ENCODE measurements around the gene UBB. TPM values are rescaled to one million over a fixed set of nuclear protein-coding genes. Genes with fewer than 3 reads are reported as not detected.

UBB gene
- total and polyA plus RNA-seq, 3 experiments from 2014 or later, result 1,678 to 2,132 (median 1,690) TPM

- Histone ChIP-seq H3K27me3 (ENCODE audit: insufficient read depth, low read length, poor library complexity, severe bottlenecking) (no peaks in the 10 kb centered on the region), H3K36me3 (ENCODE audit: insufficient read depth, low read length) (no peaks in the 10 kb centered on the region), H3K4me3 (ENCODE audit: low read length) (peak overlapping the region; percentile 43), H3K9me3 (ENCODE audit: low read length) (no peaks in the 10 kb centered on the region), H3K4me1 (ENCODE audit: insufficient read depth, low read length) (peaks cover 5% of the 10 kb centered on the region), H3K27ac (ENCODE audit: low read depth, low read length) (no peak overlapping the region)
- POLR2A ChIA-PET, result no interaction called here
- Mint-ChIP-seq H3K4me1 (peaks cover 0 to 6% (median 5%) of the 10 kb centered on the region in 3 donors), H3K27ac (no peak overlapping the region), H3K9me3 (no peaks in the 10 kb centered on the region), H3K36me3 (no peaks in the 10 kb centered on the region), H3K4me3 (peak overlapping the region in 6 of 7 donors; percentile 9 to 86 (median 54)), H3K27me3 (peaks cover 19 to 24% of the 10 kb centered on the region in 2 donors)
- DNase-seq, result no peak
- CTCF ChIA-PET, result interaction anchor here (0.6 to 1.4 kb wide), 4 partner anchors 11 to 32 kb away, joined by 3 read pairs; no protein-coding TSS in a partner anchor
These were observed 26.1 kb downstream of the UBB start for GRCh38 chr17:16406742-16407674.

GRCh38 chr17:16407911-16408588, 27.2 kb downstream of the UBB start:
- Mint-ChIP-seq H3K27me3 (peaks cover 14 to 16% of the 10 kb centered on the region in 2 donors), H3K4me1 (peaks cover 3 to 6% (median 5%) of the 10 kb centered on the region in 3 donors), H3K36me3 (no peaks in the 10 kb centered on the region), H3K4me3 (peak overlapping the region in 3 of 7 donors; percentile 9 to 53 (median 48)), H3K9me3 (no peaks in the 10 kb centered on the region), H3K27ac (peak overlapping the region in 1 of 8 donors; percentile 41)
- Histone ChIP-seq H3K36me3 (ENCODE audit: insufficient read depth, low read length) (no peaks in the 10 kb centered on the region), H3K4me1 (ENCODE audit: insufficient read depth, low read length) (peaks cover 5% of the 10 kb centered on the region), H3K4me3 (ENCODE audit: low read length) (no peak overlapping the region), H3K27me3 (ENCODE audit: insufficient read depth, low read length, poor library complexity, severe bottlenecking) (no peaks in the 10 kb centered on the region), H3K9me3 (ENCODE audit: low read length) (no peaks in the 10 kb centered on the region), H3K27ac (ENCODE audit: low read depth, low read length) (no peak overlapping the region)
- POLR2A ChIA-PET, result no interaction called here
- CTCF ChIA-PET, result interaction anchor here (0.9 kb wide), 1 partner anchor 28 kb away, joined by 3 read pairs; the partner anchor contains the start of gene UBB
- DNase-seq, result peak in 1 of 5 donors; percentile 33

- Histone ChIP-seq H3K27me3 (ENCODE audit: insufficient read depth, low read length, poor library complexity, severe bottlenecking) (no peaks in the 10 kb centered on the region), H3K27ac (ENCODE audit: low read depth, low read length) (peak within 1 kb of the TSS; percentile 95), H3K9me3 (ENCODE audit: low read length) (no peaks in the 10 kb centered on the region), H3K36me3 (ENCODE audit: insufficient read depth, low read length) (peaks cover 19% of the 10 kb centered on the region), H3K4me3 (ENCODE audit: low read length) (peak within 1 kb of the TSS; percentile 96), H3K4me1 (ENCODE audit: insufficient read depth, low read length) (peaks cover 50% of the 10 kb centered on the region)
- peak within 1 kb of the TSS; percentile 95 to 100 (median 99) for H3K27ac Mint-ChIP-seq
- H3K9me3 Mint-ChIP-seq, result no peaks in the 10 kb centered on the region
- peaks cover 8 to 38% (median 11%) of the 10 kb centered on the region in 3 donors for H3K36me3 Mint-ChIP-seq
- peak within 1 kb of the TSS; percentile 90 to 100 (median 99) for H3K4me3 Mint-ChIP-seq
- CTCF ChIA-PET, result interaction anchor here (0.8 to 5.5 kb wide), 25 partner anchors 8 to 165 kb away, joined by 3 to 52 read pairs (median 4); partner anchors contain the start of genes CENPV and UBB
- POLR2A ChIA-PET, result interaction anchor here (0.5 to 3.3 kb wide), 6 partner anchors 13 to 59 kb away, joined by 3 to 24 read pairs (median 12); partner anchors contain the start of gene UBB
- DNase-seq, result peak; percentile 30 to 71 (median 50)
- peaks cover 0 to 1% of the 10 kb centered on the region in 2 donors for H3K27me3 Mint-ChIP-seq
- peaks cover 44 to 54% (median 52%) of the 10 kb centered on the region in 3 donors for H3K4me1 Mint-ChIP-seq
These were observed 34.4 kb downstream of the UBB start, which contains the start of gene TRPV2 for GRCh38 chr17:16415031-16415924. TSS of gene TRPV2 (plus strand) at chr17:16415571. CDS start at chr17:16417669, 2,098 bp downstream.

GRCh38 chr17:16417399-16417798, 36.5 kb downstream of the UBB start:
- H3K27me3 Mint-ChIP-seq, result peaks cover 0 to 1% of the 10 kb centered on the region in 2 donors
- H3K4me1 ChIP-seq (ENCODE audit: insufficient read depth, low read length), result peaks cover 54% of the 10 kb centered on the region
- peak overlapping the region in 5 of 7 donors; percentile 90 to 100 (median 99) for H3K4me3 Mint-ChIP-seq
- H3K36me3 ChIP-seq (ENCODE audit: insufficient read depth, low read length), result peaks cover 20% of the 10 kb centered on the region
- peak overlapping the region in 7 of 8 donors; percentile 54 to 100 (median 99) for H3K27ac Mint-ChIP-seq
- peaks cover 52 to 68% (median 61%) of the 10 kb centered on the region in 3 donors for H3K4me1 Mint-ChIP-seq
- H3K27me3 ChIP-seq (ENCODE audit: insufficient read depth, low read length, poor library complexity, severe bottlenecking), result no peaks in the 10 kb centered on the region
- no peak overlapping the region for H3K27ac ChIP-seq (ENCODE audit: low read depth, low read length)
- H3K4me3 ChIP-seq (ENCODE audit: low read length), result no peak overlapping the region
- H3K9me3 Mint-ChIP-seq, result no peaks in the 10 kb centered on the region
- ChIA-PET CTCF (interaction anchor here (1.0 to 5.5 kb wide), 6 partner anchors 9 to 53 kb away, joined by 3 to 52 read pairs (median 20); partner anchors contain the start of gene UBB), POLR2A (interaction anchor here (3.2 kb wide), 1 partner anchor 36 kb away, joined by 23 read pairs; the partner anchor contains the start of gene UBB)
- peaks cover 13 to 56% (median 13%) of the 10 kb centered on the region in 3 donors for H3K36me3 Mint-ChIP-seq
- no peak for DNase-seq
- H3K9me3 ChIP-seq (ENCODE audit: low read length), result no peaks in the 10 kb centered on the region

- H3K4me3 Mint-ChIP-seq, result peak overlapping the region; percentile 36 to 81 (median 71)
- peak overlapping the region; percentile 80 to 100 (median 92) for H3K27ac Mint-ChIP-seq
- H3K36me3 ChIP-seq (ENCODE audit: insufficient read depth, low read length), result peaks cover 27% of the 10 kb centered on the region
- no peaks in the 10 kb centered on the region for H3K27me3 Mint-ChIP-seq
- POLR2A ChIA-PET, result interaction anchor here (0.5 to 0.6 kb wide), 2 partner anchors 19 to 63 kb away, joined by 3 to 5 read pairs; no protein-coding TSS in a partner anchor
- CTCF ChIA-PET, result interaction anchor here (0.7 to 5.5 kb wide), 6 partner anchors 11 to 54 kb away, joined by 3 to 52 read pairs (median 3); partner anchors contain the start of gene UBB
- H3K9me3 Mint-ChIP-seq, result no peaks in the 10 kb centered on the region
- peak in 1 of 5 donors; percentile 37 for DNase-seq
- H3K9me3 ChIP-seq (ENCODE audit: low read length), result no peaks in the 10 kb centered on the region
- H3K27ac ChIP-seq (ENCODE audit: low read depth, low read length), result peak overlapping the region; percentile 5
- no peaks in the 10 kb centered on the region for H3K27me3 ChIP-seq (ENCODE audit: insufficient read depth, low read length, poor library complexity, severe bottlenecking)
- peaks cover 13 to 62% (median 15%) of the 10 kb centered on the region in 3 donors for H3K36me3 Mint-ChIP-seq
- H3K4me1 Mint-ChIP-seq, result peaks cover 52 to 73% (median 58%) of the 10 kb centered on the region in 3 donors
- H3K4me3 ChIP-seq (ENCODE audit: low read length), result peak overlapping the region; percentile 27
- peaks cover 54% of the 10 kb centered on the region for H3K4me1 ChIP-seq (ENCODE audit: insufficient read depth, low read length)
These were observed 37.2 kb downstream of the UBB start for GRCh38 chr17:16417896-16418684.

GRCh38 chr17:16418685-16419068, 37.8 kb downstream of the UBB start:
- peaks cover 54% of the 10 kb centered on the region for H3K4me1 ChIP-seq (ENCODE audit: insufficient read depth, low read length)
- peak overlapping the region; percentile 5 for H3K27ac ChIP-seq (ENCODE audit: low read depth, low read length)
- Mint-ChIP-seq H3K9me3 (no peaks in the 10 kb centered on the region), H3K36me3 (peaks cover 13 to 68% (median 15%) of the 10 kb centered on the region in 3 donors), H3K27ac (peak overlapping the region; percentile 89 to 100 (median 92)), H3K4me3 (peak overlapping the region; percentile 68 to 81 (median 76)), H3K4me1 (peaks cover 52 to 76% (median 56%) of the 10 kb centered on the region in 3 donors), H3K27me3 (no peaks in the 10 kb centered on the region)
- H3K27me3 ChIP-seq (ENCODE audit: insufficient read depth, low read length, poor library complexity, severe bottlenecking), result no peaks in the 10 kb centered on the region
- DNase-seq, result peak in 1 of 5 donors; percentile 37
- POLR2A ChIA-PET, result interaction anchor here (0.6 kb wide), 2 partner anchors 22 to 63 kb away, joined by 4 to 5 read pairs; no protein-coding TSS in a partner anchor
- H3K9me3 ChIP-seq (ENCODE audit: low read length), result no peaks in the 10 kb centered on the region
- peaks cover 33% of the 10 kb centered on the region for H3K36me3 ChIP-seq (ENCODE audit: insufficient read depth, low read length)
- CTCF ChIA-PET, result interaction anchor here (1.0 to 1.1 kb wide), 2 partner anchors 23 to 55 kb away, joined by 3 read pairs; no protein-coding TSS in a partner anchor
- H3K4me3 ChIP-seq (ENCODE audit: low read length), result peak overlapping the region; percentile 27

Data from CD8-positive, alpha-beta memory T cell (primary cell).